Tibial nerve (tissue), 4 donors: ENCODE data around the gene KIAA1614. TPM values are rescaled to one million over a fixed set of nuclear protein-coding genes. Genes with fewer than 3 reads are reported as not detected.

ENCODE experiments used
- DNase-seq, 2 donors: peaks; one replicate each; pipeline ENCODE4 v3.0.0-alpha.2; 2019; ENCODE audit warnings: low spot score in 2 of 2
- H3K27ac ChIP-seq, 4 donors: fragments of 200-600 bp; sonication (generic) in 3 of 4; one replicate each; pipeline ENCODE4 v1.5.1; 2017 to 2019; ENCODE audit warnings: mild to moderate bottlenecking in 1 of 4
- H3K27me3 ChIP-seq, 2 donors: fragments of 200-600 bp; sonication (generic) in 1 of 2; one replicate each; pipeline versions ENCODE4 v1.5.1 to v1.6.0; 2017 to 2019
- H3K36me3 ChIP-seq, 3 donors: fragments of 200-600 bp; sonication (generic); one replicate each; pipeline ENCODE4 v1.5.1; 2018 to 2019
- H3K4me1 ChIP-seq, 4 donors: fragments of 200-600 bp; sonication (generic) in 3 of 4; one replicate each; pipeline ENCODE4 v1.5.1; 2017 to 2019
- H3K4me3 ChIP-seq, 4 donors: fragments of 200-600 bp; sonication (generic) in 3 of 4; one replicate each; pipeline ENCODE4 v1.5.1; 2017 to 2019; ENCODE audit warnings: mild to moderate bottlenecking in 1 of 4, moderate library complexity in 1 of 4
- H3K9me3 ChIP-seq, 4 donors: fragments of 200-600 bp; sonication (generic) in 3 of 4; one replicate each; pipeline ENCODE4 v1.5.1; 2017 to 2019
- EP300 ChIP-seq, 2 donors: sonication (generic); formaldehyde crosslinking; IDR thresholded peaks; one replicate each; pipeline ENCODE4 v1.6.1; 2017; ENCODE audit warnings: antibody characterized with exemption in 2 of 2, mild to moderate bottlenecking in 1 of 2
- POLR2A ChIP-seq, 2 donors: fragments of 450-650 bp; IDR thresholded peaks; one replicate each; pipeline ENCODE4 v1.6.1; 2017; ENCODE audit warnings: antibody characterized with exemption in 2 of 2, mild to moderate bottlenecking in 2 of 2, moderate library complexity in 2 of 2
- WGBS, 2 donors: methylation state at CpG; one replicate each; pipeline ENCODE4 v1.1.5; 2018; 5-methylcytosine and 5-hydroxymethylcytosine counted together
- total RNA-seq, 4 donors: library from RNA; depleted of rRNA; stranded (reverse); fragments of >200 nt; gene quantifications; one replicate each; pipeline ENCODE4 v1.1.0, GENCODE V29; 2016
- TF ChIP-seq, protein P1 (sequence below), 5 experiments: fragments of 200-600 bp in 3 of 5; fragments of 450-650 bp in 2 of 5; sonication (generic) in 3 of 5; IDR thresholded peaks; one replicate each; pipeline ENCODE4 v1.5.1; 2016 to 2019; ENCODE audit warnings: antibody characterized with exemption in 5 of 5, mild to moderate bottlenecking in 3 of 5, moderate library complexity in 2 of 5

Gene KIAA1614
- total RNA-seq, 4 donors from 2014 or later, result 14.9 to 22.6 (median 19.1) TPM

DNA sequence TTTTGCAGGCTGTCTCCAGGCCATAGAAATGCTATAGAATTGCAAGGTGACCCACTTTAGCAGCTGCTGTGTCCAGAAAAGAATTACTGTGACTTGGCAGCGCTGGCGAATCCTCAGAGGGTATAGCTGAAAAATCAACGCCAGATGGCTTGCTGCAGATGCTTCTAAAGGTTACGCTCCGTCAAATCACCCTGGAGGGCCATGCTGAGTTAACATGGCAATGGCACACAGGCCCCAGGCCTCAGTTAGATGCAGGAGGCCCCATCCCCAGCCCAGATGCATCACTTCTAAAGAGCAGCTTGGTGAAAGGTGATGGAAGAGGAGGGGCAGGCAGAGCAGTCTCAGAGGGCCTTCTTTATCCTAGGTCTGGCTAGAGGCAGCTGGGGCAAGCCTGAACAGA lies 18.0 kb downstream of the KIAA1614 start:
- no peaks in the 10 kb centered on the region for H3K27me3 ChIP-seq
- DNase-seq, result no peak
- TF ChIP-seq POLR2A (IDR thresholded peaks at IDR 0.05) (no peak), EP300 (IDR thresholded peaks at IDR 0.05) (no peak)
- TF ChIP-seq, protein P1, sequence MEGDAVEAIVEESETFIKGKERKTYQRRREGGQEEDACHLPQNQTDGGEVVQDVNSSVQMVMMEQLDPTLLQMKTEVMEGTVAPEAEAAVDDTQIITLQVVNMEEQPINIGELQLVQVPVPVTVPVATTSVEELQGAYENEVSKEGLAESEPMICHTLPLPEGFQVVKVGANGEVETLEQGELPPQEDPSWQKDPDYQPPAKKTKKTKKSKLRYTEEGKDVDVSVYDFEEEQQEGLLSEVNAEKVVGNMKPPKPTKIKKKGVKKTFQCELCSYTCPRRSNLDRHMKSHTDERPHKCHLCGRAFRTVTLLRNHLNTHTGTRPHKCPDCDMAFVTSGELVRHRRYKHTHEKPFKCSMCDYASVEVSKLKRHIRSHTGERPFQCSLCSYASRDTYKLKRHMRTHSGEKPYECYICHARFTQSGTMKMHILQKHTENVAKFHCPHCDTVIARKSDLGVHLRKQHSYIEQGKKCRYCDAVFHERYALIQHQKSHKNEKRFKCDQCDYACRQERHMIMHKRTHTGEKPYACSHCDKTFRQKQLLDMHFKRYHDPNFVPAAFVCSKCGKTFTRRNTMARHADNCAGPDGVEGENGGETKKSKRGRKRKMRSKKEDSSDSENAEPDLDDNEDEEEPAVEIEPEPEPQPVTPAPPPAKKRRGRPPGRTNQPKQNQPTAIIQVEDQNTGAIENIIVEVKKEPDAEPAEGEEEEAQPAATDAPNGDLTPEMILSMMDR (IDR thresholded peaks at IDR 0.05), result no peak
- 81 to 84% methylated on average over 5 of the region's 5 CpGs for WGBS, 2 donors
- peaks cover 0 to 31% (median 19%) of the 10 kb centered on the region in 4 donors for H3K4me1 ChIP-seq
- H3K4me3 ChIP-seq, result no peak overlapping the region
- H3K36me3 ChIP-seq, result peaks cover 0 to 64% (median 0%) of the 10 kb centered on the region in 3 donors
- H3K27ac ChIP-seq, result no peak overlapping the region
- H3K9me3 ChIP-seq, result no peaks in the 10 kb centered on the region

- H3K27ac ChIP-seq, result no peak overlapping the region
- TF ChIP-seq, protein P1 (IDR thresholded peaks at IDR 0.05), result no peak
- no peak for TF ChIP-seq EP300 (IDR thresholded peaks at IDR 0.05)
- no peak for TF ChIP-seq POLR2A (IDR thresholded peaks at IDR 0.05)
These were observed 18.8 kb downstream of the KIAA1614 start for GRCh38 chr1:180931529-180931928.

GRCh38 chr1:180932378-180932777 lies 19.7 kb downstream of the KIAA1614 start:
- Histone ChIP-seq H3K4me1 (peaks cover 0 to 14% (median 4%) of the 10 kb centered on the region in 4 donors), H3K36me3 (peaks cover 0 to 80% (median 0%) of the 10 kb centered on the region in 3 donors), H3K9me3 (no peaks in the 10 kb centered on the region), H3K27ac (no peak overlapping the region), H3K4me3 (no peak overlapping the region), H3K27me3 (no peaks in the 10 kb centered on the region)
- TF ChIP-seq EP300 (IDR thresholded peaks at IDR 0.05), result no peak
- WGBS, 2 donors, result 91 to 93% methylated on average over 4 of the region's 4 CpGs
- no peak for DNase-seq

More at GRCh38 chr1:180931529-180931928, 18.8 kb downstream of the KIAA1614 start:
- no peaks in the 10 kb centered on the region for H3K27me3 ChIP-seq
- peaks cover 0 to 72% (median 0%) of the 10 kb centered on the region in 3 donors for H3K36me3 ChIP-seq
- H3K9me3 ChIP-seq, result no peaks in the 10 kb centered on the region
- no peak overlapping the region for H3K4me3 ChIP-seq
- WGBS, 2 donors, result 68 to 98% methylated on average over 3 to 4 of the region's 4 CpGs
- DNase-seq, result no peak
- H3K4me1 ChIP-seq, result peaks cover 0 to 23% (median 12%) of the 10 kb centered on the region in 4 donors

DNA sequence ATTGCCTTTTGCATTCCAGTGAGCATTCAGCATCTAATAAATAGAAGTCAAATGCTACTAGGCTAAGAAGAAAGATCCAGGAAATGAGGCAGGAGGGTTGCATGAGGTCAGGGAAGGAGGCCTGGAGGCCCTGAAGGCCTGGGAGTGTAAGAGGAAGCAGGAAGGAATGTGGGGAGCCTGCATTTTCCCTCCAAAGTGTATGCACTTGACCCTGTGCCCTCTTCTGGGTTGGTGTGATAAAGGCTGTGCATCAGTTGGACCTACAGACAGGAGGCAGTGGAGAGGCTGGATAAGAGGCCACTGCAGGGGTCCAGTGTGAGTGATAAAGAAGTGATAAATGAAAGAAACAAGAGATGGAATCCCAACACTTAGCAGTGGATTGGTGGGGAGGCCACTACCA lies 20.4 kb downstream of the KIAA1614 start:
- Histone ChIP-seq H3K4me1 (peaks cover 0 to 7% (median under 1%) of the 10 kb centered on the region in 4 donors), H3K36me3 (peaks cover 0 to 88% (median 0%) of the 10 kb centered on the region in 3 donors), H3K4me3 (no peak overlapping the region), H3K9me3 (no peaks in the 10 kb centered on the region), H3K27me3 (no peaks in the 10 kb centered on the region), H3K27ac (no peak overlapping the region)
- TF ChIP-seq, protein P1 (IDR thresholded peaks at IDR 0.05), result no peak
- no peak for TF ChIP-seq EP300 (IDR thresholded peaks at IDR 0.05)
- no peak for TF ChIP-seq POLR2A (IDR thresholded peaks at IDR 0.05)
- DNase-seq, result no peak

GRCh38 chr1:180934563-180934962 lies 21.9 kb downstream of the KIAA1614 start:
- Histone ChIP-seq H3K27ac (no peak overlapping the region), H3K4me1 (no peaks in the 10 kb centered on the region), H3K4me3 (no peak overlapping the region), H3K36me3 (peaks cover 0 to 91% (median 0%) of the 10 kb centered on the region in 3 donors), H3K9me3 (no peaks in the 10 kb centered on the region), H3K27me3 (no peaks in the 10 kb centered on the region)
- TF ChIP-seq, protein P1 (IDR thresholded peaks at IDR 0.05), result no peak
- no peak for TF ChIP-seq EP300 (IDR thresholded peaks at IDR 0.05)
- TF ChIP-seq POLR2A (IDR thresholded peaks at IDR 0.05), result no peak
- WGBS, 2 donors, result 74 to 83% methylated on average over 7 of the region's 7 CpGs
- DNase-seq, result no peak
